Epithelial cell of esophagus (primary cell): Measurements from ENCODE around the gene MED13L.
"Not testable (repeated sequence)": the region's sequence is repeated elsewhere in the genome, so short reads cannot be mapped to it uniquely, and the experiment has no call there.

Experiments used
- DNase-seq: peaks from one replicate; pipeline ENCODE4 v3.0.0; 2010; ENCODE audit warnings: low read depth
- H3K4me3 ChIP-seq: 2 replicates; pipeline ENCODE4 v1.5.1; 2011; ENCODE audit warnings: mild to moderate bottlenecking, low read length, control low read depth
- TF ChIP-seq, protein P1 (sequence below): IDR thresholded peaks from 2 replicates; pipeline ENCODE4 v1.5.1; 2011; ENCODE audit warnings: low read depth, mild to moderate bottlenecking, low read length, control low read depth, inconsistent platforms; ENCODE audit not compliant: insufficient read depth; ENCODE audit errors: missing control alignments

The MED13L gene

DNA sequence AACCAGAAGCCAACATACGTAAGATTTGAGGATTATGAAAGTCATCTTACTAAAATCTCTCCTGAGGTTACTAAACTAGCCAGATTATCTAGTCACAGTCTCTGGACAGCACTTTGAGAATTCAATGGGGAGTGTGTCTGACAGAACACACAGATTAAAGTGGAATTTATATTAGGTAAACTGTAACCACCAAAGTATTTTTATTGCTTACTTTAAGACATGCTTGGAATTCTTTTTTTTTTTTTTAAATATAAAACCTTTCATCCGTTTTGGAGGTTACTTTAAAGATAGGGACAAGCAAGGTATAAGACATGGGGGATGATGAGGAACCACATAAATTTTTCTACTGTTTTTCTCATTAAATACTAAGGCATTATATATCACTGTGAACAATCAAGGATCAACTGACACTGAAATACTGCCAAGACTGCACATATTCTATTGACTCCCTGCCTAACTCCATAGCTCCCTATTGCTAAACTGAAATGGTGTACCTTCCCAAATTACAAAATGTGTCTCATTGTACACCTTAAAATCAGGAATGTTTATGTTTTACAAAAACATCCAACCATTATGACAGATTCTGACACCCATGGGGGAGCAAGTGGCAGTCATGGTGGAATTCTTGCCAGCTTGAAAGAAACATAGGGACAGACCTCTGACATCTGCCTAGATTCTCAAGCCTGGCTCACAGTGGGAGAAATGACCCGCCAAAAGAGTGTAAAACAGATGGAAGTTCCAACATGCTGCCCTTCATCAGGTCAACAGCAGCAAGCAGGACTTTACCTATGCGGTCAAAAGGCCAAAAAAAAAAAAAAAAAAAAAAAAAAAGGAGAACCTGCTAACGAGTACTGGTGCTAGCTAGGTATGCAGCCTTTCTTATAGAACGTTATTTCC lies 239.3 kb downstream of the MED13L start:
- no peak for DNase-seq
- TF ChIP-seq, protein P1, sequence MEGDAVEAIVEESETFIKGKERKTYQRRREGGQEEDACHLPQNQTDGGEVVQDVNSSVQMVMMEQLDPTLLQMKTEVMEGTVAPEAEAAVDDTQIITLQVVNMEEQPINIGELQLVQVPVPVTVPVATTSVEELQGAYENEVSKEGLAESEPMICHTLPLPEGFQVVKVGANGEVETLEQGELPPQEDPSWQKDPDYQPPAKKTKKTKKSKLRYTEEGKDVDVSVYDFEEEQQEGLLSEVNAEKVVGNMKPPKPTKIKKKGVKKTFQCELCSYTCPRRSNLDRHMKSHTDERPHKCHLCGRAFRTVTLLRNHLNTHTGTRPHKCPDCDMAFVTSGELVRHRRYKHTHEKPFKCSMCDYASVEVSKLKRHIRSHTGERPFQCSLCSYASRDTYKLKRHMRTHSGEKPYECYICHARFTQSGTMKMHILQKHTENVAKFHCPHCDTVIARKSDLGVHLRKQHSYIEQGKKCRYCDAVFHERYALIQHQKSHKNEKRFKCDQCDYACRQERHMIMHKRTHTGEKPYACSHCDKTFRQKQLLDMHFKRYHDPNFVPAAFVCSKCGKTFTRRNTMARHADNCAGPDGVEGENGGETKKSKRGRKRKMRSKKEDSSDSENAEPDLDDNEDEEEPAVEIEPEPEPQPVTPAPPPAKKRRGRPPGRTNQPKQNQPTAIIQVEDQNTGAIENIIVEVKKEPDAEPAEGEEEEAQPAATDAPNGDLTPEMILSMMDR: no peak
- H3K4me3 ChIP-seq: no peak overlapping the region

DNA sequence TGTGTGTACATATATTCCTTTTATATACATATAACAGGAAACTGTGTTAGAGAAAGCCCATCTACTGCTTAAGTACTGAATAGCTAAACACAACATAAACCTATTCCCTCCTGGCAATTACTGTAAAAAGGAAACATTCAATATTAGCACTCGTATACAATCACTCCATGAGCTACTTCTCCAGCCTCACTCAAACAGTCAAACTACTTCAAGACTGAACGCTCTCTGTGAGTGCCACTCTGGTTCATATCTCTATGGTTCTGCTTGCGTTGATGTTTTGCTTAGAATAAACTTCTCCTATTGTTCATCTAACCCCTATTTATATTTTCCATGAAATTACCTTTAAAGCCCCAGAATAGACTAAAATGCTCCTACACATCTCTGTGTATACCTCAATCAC lies 243.7 kb downstream of the MED13L start:
- no peak overlapping the region for H3K4me3 ChIP-seq
- no peak for DNase-seq
- TF ChIP-seq, protein P1: no peak

DNA sequence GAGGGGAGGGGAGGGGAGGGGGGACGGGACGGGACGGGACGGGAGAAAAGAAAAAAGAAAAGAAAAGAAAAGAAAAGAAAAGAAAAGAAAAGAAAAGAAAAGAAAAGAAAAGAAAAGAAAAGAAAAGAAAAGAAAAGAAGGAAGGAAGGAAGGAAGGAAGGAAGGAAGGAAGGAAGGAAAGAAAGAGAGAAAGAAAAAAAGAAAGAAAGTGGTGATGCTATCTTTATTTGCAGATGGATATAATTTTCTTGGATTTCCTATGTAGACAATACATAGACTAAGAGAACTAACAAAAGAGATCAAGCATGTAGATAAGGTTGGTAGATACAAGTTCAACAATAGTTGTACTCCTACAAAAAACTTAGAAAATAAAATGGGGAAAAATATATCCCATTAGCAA lies 245.9 kb downstream of the MED13L start:
- H3K4me3 ChIP-seq, DNase-seq: not testable (repeated sequence)

DNA sequence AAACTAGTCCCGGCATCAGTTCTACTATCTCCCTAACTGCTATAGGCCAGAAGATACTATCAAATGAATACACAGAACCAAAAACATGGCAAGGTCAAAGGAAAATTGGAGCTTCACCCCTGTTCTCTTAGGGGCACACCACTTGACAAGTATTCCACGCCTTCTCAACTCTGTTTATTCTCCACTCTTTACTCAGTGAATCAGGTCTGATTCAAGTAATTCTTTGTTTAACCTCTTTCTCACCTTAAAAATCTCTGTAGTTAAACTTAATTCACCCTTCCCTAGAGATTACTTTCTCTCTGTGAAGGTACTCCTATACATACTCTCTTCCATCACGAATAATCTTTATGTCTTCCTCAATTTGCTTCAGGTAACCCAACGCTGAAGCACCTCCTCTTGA lies 248.9 kb downstream of the MED13L start:
- no peak overlapping the region for H3K4me3 ChIP-seq
- DNase-seq: no peak
- TF ChIP-seq, protein P1: no peak

DNA sequence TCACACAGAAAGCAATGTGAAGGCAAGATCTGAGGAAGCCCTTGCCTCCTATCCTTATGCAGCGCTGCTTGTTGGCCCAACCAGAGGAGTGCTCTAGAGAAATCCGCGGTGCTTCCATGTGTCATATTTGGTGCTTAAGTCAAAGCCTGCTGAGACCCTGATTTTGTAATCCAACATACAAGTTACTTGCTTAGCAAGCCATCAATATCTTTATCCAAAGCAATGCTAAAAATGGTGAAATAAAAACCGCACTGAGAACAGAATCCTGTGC lies 250.0 kb downstream of the MED13L start:
- no peak overlapping the region for H3K4me3 ChIP-seq

DNA sequence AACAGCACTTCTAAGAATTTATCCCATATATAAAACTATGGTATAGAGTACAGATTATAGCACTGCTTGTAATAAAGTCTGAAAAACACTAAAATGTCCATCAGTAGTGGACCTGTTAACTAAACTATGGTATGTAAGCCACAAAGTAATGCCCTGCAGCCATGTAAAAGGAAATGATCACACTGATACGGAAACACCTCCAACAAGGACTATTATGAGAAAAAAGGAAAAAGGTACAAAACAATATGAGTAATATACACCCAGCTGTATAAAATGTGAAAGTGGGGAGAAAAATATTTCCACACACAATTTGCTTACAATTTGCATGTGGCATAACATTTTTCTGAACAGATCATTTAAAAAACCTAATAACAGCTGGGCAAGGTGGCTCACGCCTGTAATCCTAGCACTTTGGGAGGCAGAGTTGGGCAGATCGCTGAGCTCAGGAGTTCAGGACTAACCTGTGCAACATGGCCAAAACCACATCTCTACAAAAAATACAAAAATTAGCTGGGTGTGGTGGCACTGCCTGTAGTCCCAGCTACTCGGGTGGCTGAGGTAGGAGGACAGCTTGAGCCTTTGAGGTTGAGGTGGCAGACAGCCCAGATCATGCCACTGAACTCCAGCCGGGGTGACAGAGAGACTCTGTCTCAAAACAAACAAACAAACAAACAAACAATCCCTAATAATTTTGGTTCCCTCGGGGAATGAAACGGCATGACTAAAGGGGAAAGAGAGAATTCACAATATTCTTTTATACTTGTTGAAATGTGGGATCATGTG lies 250.5 kb downstream of the MED13L start:
- H3K4me3 ChIP-seq: no peak overlapping the region
- TF ChIP-seq, protein P1: no peak
- no peak for DNase-seq

More for the DNA sequence above, 250.0 kb downstream of the MED13L start:
- TF ChIP-seq, protein P1: no peak
- DNase-seq: no peak

DNA sequence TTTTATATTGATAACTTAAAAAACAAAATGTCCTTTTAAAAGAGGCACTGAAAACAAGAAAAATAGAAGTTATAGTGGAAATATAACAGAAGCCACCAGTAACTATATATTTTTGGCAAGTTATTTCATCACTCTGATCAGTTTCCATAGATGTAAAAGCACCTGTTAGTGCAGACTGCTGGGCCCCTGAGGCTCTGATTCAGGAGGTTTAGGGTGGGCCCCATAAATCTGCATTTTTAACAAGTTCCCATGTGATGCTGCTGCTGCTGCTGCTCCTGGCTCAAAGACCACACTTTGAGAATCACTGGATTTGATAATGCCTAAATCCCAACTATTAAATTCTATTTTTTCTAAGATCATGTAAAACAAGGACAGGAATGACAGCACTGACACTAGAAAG lies 251.1 kb downstream of the MED13L start:
- H3K4me3 ChIP-seq: no peak overlapping the region
- TF ChIP-seq, protein P1: no peak
- DNase-seq: no peak
